ENCODE measurements around the gene ARL4C. TPM values are rescaled to one million over a fixed set of nuclear protein-coding genes. Genes with fewer than 3 reads are reported as not detected.

Gene ARL4C
- total and polyA plus RNA-seq, 8 donors, result 2.4 to 15.4 (median 4.9) TPM

DNA sequence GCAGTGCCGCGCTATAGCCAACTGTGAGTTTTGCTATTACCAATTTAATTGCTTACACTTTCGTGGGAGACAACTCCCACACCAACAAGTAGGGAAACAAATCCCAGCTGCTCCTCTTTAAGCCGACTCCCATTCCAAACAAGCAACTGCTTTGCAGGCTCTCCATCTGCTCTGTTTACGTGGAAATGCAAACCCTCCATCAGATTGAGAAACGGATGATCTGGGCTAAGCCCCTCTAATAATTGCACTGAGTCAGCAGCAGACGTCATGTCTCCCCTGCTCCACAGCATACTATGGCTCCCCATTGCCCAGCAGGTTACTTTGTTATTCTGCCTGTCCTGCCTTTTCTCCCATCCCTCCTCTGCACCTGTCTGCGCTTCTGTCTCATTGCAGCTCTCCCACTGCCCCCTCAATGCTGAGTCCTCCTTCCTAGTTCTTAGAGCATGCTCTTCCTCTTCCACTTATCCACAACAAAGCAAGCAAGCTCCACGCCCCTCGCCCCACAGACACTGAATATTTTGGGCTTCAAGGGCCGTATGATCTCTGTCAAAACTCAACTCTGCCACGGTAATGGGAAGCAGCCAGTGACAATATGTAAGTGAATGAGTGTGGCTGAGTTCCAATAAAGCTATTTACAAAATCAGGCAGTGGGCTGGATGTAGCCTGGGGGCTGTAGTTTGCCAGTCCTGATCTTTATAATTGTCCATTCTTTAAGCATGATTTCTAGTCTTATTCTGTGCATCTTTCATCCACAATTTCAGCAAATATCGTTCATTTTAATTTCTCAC is 39.5 kb upstream of the ARL4C start:
- no peaks in the 10 kb centered on the region for H3K9me3 ChIP-seq
- H3K27ac ChIP-seq, result no peak overlapping the region
- TF ChIP-seq, protein P1, sequence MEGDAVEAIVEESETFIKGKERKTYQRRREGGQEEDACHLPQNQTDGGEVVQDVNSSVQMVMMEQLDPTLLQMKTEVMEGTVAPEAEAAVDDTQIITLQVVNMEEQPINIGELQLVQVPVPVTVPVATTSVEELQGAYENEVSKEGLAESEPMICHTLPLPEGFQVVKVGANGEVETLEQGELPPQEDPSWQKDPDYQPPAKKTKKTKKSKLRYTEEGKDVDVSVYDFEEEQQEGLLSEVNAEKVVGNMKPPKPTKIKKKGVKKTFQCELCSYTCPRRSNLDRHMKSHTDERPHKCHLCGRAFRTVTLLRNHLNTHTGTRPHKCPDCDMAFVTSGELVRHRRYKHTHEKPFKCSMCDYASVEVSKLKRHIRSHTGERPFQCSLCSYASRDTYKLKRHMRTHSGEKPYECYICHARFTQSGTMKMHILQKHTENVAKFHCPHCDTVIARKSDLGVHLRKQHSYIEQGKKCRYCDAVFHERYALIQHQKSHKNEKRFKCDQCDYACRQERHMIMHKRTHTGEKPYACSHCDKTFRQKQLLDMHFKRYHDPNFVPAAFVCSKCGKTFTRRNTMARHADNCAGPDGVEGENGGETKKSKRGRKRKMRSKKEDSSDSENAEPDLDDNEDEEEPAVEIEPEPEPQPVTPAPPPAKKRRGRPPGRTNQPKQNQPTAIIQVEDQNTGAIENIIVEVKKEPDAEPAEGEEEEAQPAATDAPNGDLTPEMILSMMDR (IDR thresholded peaks at IDR 0.05), result no peak
- H3K36me3 ChIP-seq, result no peaks in the 10 kb centered on the region
- FAIRE-seq (no peak), DNase-seq (no peak), ATAC-seq (no peak)
- H3K4me1 ChIP-seq, result no peaks in the 10 kb centered on the region
- H3K4me3 ChIP-seq, result no peak overlapping the region
- intact Hi-C loops (cut with DNase I), result no loop called here
- 54 to 63% methylated on average over 13 of the region's 13 CpGs for WGBS, 2 donors
- no peaks in the 10 kb centered on the region for H3K27me3 ChIP-seq

DNA sequence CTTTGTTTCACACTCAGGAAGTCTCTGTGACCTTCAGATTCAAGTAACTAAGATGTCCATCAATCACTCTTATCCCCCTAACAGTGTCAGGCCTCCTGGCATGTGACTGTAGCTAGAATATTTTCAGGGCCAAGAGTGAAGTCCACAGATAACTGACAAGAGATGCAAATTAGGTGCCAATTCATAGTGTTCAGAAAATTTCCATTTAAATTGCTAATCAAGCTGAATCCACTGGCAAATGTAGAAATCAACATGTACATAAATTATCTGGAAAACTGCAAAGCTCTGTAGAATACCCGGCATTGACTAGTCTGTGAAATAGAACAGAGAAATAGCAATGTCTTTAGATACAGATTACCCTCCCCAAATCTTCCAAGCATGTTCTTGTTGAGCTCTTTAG is 38.6 kb upstream of the ARL4C start:
- no peaks in the 10 kb centered on the region for H3K4me1 ChIP-seq
- 80 to 88% methylated on average over 1 of the region's 1 CpG for WGBS, 2 donors
- H3K4me3 ChIP-seq, result no peak overlapping the region
- no peak overlapping the region for H3K27ac ChIP-seq
- no peaks in the 10 kb centered on the region for H3K27me3 ChIP-seq
- DNase-seq, result no peak
- FAIRE-seq, result no peak
- H3K36me3 ChIP-seq, result no peaks in the 10 kb centered on the region
- intact Hi-C loops (cut with DNase I), result no loop called here
- TF ChIP-seq, protein P1 (IDR thresholded peaks at IDR 0.05), result no peak
- no peaks in the 10 kb centered on the region for H3K9me3 ChIP-seq
- ATAC-seq, result no peak

DNA sequence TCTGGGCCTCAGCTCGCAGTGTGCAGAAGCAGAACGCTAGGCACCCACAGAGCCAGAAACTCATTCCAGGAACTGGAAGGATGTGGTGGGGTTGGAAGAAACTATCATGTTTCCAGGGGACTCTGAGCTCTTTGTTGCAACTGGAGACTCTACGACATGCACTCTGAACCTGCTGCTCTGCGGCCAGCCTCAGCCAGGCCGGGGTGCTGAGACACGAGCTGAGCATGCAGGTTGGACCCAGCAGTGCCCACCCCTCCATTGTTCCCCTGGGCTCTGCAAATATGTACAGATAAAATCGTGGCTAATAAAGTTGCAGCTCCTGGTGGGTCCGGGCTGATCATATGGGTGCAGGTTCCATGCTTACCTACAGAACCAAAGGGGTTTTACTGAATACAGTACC is 37.6 kb upstream of the ARL4C start:
- intact Hi-C loops (cut with DNase I), result no loop called here
- Histone ChIP-seq H3K4me3 (no peak overlapping the region), H3K27ac (no peak overlapping the region), H3K4me1 (no peaks in the 10 kb centered on the region), H3K9me3 (no peaks in the 10 kb centered on the region), H3K27me3 (no peaks in the 10 kb centered on the region), H3K36me3 (no peaks in the 10 kb centered on the region)
- ATAC-seq (no peak), DNase-seq (no peak), FAIRE-seq (no peak)
- 76 to 77% methylated on average over 8 of the region's 8 CpGs for WGBS, 2 donors
- TF ChIP-seq, protein P1 (IDR thresholded peaks at IDR 0.05), result no peak

DNA sequence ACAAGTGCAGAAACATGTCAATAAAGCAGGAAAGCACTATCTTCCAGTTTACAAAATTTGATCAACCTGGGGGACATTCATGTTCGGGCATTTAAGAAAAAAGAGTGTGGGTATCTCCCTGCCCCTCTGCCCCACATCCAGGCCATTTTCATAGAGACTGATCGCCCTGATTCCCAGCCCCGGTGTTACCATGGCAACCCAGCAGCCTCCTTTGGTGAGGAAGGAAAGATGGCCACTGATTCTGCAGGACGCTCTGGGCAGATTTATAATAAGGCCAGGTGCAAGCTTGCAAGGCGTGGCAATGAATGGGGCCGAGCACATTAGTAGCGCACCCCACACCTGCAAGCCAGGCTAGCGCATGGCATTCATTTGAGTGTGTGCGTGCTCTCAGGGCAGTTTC is 36.7 kb upstream of the ARL4C start:
- H3K9me3 ChIP-seq, result no peaks in the 10 kb centered on the region
- FAIRE-seq, result no peak
- no peak overlapping the region for H3K27ac ChIP-seq
- no peak overlapping the region for H3K4me3 ChIP-seq
- WGBS, 2 donors, result 85 to 92% methylated on average over 9 of the region's 9 CpGs
- DNase-seq, result no peak
- TF ChIP-seq, protein P1 (IDR thresholded peaks at IDR 0.05), result no peak
- H3K27me3 ChIP-seq, result no peaks in the 10 kb centered on the region
- intact Hi-C loops (cut with DNase I), result no loop called here
- no peaks in the 10 kb centered on the region for H3K36me3 ChIP-seq
- no peaks in the 10 kb centered on the region for H3K4me1 ChIP-seq
- no peak for ATAC-seq

DNA sequence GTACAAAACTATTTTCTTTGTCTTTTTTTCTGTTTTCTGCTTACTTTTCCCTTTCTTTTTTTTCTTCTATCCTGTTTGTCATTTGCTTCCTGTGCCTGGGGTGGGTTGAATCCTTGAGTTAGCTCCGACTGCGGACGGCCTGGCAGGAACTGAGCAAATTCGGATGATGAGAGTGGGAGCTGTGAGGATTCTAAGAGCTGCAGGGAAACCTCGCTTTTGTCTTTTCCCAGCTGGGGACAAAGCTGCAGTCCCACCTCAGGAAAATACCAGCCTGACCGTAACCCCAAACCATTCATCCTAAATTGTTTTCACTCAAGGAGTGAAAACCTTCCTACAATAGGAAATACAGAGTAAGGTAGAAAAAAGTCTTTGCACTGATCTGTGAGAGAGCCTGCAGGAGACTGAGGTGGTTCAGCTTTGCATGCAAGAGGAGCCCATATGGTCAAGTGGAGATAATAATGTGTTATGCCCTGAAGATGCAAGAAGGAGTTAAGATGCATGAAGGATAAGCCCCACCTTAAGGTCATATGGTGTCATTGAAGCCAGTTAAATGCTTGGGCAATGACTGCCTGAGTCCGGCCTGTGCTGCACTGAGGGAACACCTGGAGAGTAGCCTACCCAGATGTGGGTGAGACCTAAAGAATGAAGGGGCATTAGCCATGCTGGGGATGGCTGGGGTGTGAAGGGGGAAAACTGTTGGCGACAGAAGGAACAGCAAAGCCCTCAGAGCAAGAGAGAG is 31.7 kb upstream of the ARL4C start:
- FAIRE-seq, result no peak
- intact Hi-C loops (cut with DNase I), result no loop called here
- no peak overlapping the region for H3K4me3 ChIP-seq

More for the DNA sequence above, 31.7 kb upstream of the ARL4C start:
- H3K4me1 ChIP-seq, result no peaks in the 10 kb centered on the region
- H3K9me3 ChIP-seq, result no peaks in the 10 kb centered on the region
- TF ChIP-seq, protein P1 (IDR thresholded peaks at IDR 0.05), result no peak
- H3K36me3 ChIP-seq, result no peaks in the 10 kb centered on the region
- 83 to 89% methylated on average over 8 of the region's 8 CpGs for WGBS, 2 donors
- ATAC-seq (no peak), DNase-seq (no peak)
- no peak overlapping the region for H3K27ac ChIP-seq
- H3K27me3 ChIP-seq, result no peaks in the 10 kb centered on the region
